CMK (cell line): ENCODE measurements around the gene TTC28.
"Not testable (repeated sequence)": the region's sequence is repeated elsewhere in the genome, so short reads cannot be mapped to it uniquely, and the experiment has no call there.

ENCODE experiments used
- DNase-seq: peaks from one replicate; pipeline ENCODE4 v3.0.0-alpha.2; 2010; ENCODE audit warnings: low read depth

The TTC28 gene

GRCh38 chr22:28481725-28482124, 197.9 kb downstream of the TTC28 start:
- DNase-seq, result no peak

- no peak for DNase-seq
These were observed 199.5 kb downstream of the TTC28 start for GRCh38 chr22:28480000-28480715.

- no peak for DNase-seq
These were observed 201.1 kb downstream of the TTC28 start for GRCh38 chr22:28478564-28478963.

DNA sequence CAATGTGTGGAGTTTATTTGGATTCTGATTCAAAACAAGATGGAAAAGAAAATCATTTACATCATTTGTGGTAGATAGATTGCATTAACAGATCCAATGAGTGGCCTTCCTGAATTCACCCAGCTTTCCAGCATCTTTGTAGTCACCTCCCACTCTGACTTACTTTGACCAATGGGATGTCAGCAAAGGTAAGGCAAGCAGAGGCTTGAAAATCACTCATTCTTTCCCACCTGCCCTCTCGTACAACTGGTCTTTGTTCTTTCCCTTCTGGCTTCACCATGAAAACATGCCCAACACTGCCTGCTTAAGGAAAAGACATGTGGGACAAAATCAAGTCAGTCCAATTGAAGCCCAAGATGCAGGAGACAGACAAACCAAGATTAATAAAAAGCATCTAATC, 202.1 kb downstream of the TTC28 start:
- DNase-seq, result no peak

DNA sequence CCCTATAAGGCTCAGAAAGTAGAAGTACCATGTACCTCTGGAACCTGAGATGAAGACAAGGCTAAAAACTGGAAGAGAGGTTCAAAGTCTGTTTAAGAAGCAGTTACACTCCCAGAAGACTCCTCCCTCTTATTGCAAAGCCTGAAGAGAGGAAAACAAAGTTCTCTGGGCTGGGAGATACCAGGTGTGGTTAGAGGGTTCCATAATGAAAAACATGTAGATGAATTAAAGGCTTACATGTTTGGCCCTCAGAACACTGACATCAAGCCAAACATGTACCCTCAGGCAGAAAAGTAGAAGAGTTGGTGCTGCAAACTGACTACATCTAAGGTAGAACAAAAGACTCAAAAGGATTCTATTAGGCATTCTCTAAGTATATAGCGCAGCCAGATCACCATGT, 205.3 kb downstream of the TTC28 start:
- DNase-seq, result no peak

GRCh38 chr22:28473258-28473657, 206.4 kb downstream of the TTC28 start:
- no peak for DNase-seq

DNA sequence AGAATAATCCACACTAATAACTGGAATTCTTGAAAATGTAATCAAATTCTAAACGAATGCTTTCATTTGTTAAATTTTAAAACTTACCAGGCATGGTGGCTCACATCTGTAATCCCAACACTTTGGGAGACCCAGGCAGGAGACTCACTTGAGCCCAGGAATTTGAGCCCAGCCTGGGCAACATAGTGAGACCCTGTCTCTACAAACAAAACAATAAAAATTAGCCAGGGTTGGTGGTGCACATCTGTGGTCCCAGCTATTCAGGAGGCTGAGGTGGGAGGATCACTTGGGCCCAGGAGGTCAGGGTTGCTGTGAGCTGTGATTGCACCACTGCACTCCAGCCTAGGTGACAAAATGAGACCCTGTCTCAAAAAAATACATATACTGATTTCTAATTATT, 212.6 kb downstream of the TTC28 start:
- DNase-seq, result not testable (repeated sequence)

- no peak for DNase-seq
These were observed 213.2 kb downstream of the TTC28 start for GRCh38 chr22:28466399-28466798.

DNA sequence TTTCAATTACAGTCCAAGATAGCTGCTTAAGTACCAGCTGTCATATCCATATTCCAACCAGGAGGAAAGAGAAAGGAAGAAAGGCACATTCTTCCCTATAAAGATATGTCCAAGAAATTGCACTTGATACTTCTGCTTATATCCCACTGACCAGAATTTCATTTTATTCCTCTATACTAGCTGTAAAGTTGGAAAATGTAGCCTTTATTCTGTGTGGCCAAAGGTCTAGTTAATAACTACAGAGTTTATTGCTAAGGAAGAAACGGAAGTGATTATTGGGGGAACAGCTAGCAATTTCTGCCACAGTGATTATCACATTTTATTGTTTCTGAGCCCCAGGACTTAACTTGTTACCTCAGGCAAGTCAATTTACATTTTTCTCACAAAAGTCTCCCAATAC, 213.8 kb downstream of the TTC28 start:
- no peak for DNase-seq

- DNase-seq, result no peak
These were observed 215.5 kb downstream of the TTC28 start for GRCh38 chr22:28464127-28464526.

DNA sequence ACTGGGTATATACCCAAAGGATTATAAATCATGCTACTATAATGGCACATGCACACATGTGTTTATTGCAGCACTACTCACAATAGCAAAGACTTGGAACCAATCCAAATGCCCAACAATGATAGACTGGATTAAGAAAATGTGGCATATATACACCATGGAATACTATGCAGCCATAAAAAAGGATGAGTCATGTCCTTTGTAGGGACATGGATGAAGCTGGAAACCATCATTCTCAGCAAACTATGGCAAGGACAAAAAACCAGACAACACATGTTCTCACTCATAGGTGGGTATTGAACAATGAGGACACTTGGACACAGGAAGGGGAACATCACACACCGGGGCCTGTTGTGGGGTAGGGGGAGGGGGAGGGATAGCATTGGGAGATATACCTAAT, 216.2 kb downstream of the TTC28 start:
- DNase-seq, result not testable (repeated sequence)

DNA sequence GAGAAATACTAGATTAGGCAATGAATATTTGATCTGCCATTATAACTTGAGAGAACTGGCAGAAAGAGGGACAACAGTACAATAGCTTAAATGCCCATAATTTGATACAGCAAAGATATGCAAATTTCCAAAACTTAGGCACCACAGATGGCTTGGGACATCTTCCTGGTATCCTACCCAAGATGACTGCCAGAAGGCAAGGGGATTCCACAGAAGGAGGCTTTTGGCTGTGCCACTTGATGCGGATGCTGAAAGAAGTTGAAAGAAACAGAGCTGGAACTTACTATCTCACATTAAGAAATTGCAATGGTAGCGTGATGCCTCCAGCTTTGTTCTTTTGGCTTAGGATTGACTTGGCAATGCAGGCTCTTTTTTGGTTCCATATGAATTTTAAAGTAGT, 216.7 kb downstream of the TTC28 start:
- DNase-seq, result no peak

- no peak for DNase-seq
These were observed 217.6 kb downstream of the TTC28 start for GRCh38 chr22:28462041-28462440.

GRCh38 chr22:28454431-28455064, 225.1 kb downstream of the TTC28 start:
- no peak for DNase-seq

DNA sequence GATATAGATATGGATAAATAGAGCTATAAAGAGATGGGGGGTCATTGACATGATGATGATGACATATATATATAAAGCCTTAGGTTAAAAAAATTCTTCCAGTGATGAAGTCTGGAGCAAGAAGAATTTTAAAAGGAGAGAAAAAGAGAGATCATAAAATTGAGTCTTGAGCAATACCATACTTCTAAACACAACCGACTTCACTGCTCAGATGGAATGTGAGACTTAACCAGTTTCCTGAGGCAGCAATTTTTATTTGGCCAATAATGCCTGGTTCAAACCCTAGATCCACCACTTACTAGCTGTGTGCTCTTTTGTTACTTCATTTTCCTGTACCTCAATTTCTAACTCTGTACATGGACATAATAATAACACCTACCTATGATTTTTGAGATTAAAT, 229.5 kb downstream of the TTC28 start:
- DNase-seq, result no peak

- no peak for DNase-seq
These were observed 230.6 kb downstream of the TTC28 start for GRCh38 chr22:28449041-28449440.

GRCh38 chr22:28448625-28449024, 231.0 kb downstream of the TTC28 start:
- DNase-seq, result no peak

GRCh38 chr22:28444659-28445058, 235.0 kb downstream of the TTC28 start:
- no peak for DNase-seq

- no peak for DNase-seq
These were observed 236.1 kb downstream of the TTC28 start for GRCh38 chr22:28443526-28443876.

DNA sequence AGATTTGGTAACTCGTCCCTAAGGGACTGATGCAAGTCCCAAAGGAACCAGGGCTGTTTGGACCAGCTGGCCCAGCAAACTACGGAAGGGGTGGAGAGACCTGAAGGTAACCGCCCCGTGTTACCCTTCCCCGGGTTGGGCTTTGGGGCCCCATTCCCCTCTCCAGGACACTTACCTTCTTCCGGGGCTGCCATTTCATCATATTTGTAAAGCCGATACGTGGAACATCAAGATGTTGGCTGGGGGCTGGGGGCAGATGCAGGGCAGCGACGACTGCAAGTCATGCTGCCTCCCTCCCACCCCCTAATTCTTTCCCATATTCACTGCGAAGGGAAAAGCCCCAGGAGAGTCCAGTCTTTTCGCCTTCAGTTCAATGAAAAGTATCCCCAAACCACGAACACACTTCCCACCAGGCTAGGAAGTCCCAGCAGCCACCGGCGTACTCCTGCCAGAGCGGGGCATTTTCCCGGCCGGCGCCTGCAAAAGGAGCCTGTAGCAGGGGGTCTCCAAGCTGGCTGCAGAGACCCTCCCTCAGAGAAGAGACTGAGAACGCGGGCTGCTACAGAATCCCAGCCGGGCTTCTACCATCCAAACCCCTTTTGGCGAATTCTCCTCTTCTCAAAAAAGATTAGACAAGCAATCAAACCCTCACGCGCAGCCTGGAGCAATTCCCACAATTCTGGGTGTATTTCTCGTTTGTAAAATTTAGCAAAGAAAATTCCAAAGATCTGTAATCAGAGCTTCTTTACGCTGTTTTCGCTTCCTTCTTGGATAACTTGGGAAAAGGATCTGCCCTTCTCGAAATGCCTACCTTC, 236.7 kb downstream of the TTC28 start:
- no peak for DNase-seq

DNA sequence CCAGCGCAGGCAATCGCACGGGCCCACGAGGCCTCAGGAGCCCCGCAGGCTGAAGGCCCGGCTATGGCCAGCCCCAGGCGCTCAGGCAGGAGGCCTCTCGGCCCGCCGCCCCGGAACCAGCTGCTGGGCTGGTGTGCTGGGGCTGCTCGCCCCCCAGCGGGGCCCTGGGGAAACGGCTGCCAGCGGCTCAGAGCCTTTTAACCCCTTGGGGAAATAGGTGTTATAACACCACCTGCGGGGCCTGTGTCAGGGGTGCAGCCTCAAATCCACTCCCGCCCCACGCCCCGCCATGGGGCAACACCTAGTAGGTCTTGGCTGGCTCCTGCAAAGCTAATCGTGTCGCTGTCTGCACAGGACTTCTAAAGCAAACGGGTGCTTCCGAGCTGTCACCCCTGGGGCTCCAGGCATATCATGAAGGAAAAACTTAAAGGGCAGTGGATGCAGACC, 237.4 kb downstream of the TTC28 start:
- DNase-seq, result no peak

DNA sequence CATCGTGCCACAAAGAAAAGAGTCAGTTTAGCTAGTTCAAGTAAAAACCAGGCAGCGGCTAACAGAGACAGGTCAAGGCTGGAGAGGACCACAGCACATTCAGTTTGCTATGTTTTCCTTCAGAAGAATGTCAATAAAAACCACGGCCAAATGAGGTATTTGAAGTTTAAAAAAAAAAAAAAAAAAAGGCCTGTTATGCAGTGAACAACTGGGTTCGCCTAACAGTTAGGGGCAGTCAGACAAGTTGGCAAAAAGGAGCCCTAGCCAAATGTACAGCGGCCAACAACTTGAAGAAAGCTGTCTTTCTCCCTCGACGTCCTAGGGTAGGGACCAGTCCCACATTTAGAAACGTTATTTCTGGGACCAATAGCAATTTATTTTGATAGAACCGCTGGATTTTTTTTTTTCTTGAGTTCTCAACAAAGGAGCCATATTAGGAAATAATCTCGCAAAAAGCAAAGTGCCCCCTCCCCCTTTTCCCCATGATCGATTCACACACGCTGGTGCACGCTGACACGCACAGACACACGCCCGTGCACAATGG, 237.8 kb downstream of the TTC28 start:
- DNase-seq, result no peak
